ENCODE measurements around the gene GPR183.

Gene GPR183

DNA sequence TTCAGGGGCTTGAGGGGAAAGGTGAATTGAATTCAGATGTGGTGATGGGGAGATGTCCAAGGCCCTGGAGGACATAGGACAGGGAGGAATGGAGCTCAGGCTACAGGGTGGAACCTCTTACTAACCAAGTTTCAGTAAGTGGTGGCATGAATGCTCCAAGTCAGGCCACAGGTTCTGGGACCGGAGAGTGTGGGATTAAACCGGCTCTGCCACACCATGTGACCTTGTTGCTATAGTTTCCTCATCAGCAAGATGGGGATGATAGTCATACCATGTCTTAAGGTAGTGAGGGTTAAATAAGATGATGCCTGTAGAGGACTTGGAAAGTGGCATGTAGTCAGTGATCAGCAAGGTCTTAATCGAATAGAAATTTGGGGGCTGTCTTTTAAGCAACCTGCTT is 16.3 kb downstream of the GPR183 start:
- DNase-seq: no peak

DNA sequence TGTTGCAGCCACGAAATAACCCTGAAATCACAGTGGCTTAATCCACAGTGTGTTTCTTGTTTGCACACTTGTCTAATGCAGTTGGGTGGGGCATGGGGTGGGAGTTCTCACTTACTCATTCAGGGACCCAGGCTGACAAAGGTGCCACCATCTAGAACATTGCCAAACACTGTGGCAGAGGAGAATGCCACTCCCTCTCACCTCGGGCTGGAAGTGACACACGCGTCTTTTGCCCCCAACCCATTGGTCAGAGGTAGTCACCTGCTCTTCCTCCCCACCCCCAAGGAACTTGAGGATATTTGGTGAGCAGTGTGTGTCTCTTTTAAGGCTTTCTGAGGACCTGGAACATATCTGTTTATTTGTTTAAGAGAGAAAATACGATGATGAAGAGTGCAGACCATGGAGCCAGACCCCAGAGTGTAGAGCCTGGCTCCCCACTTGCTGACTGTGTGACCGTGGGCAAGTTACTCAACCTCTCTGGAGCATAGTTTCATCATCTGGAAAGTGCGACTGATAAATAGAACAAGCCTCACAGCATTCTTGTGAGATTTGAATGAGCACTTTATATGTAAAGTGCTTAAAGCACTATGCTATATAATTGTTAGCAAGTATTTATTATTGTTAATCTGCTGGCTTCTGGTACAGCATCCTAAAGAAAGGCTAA is 17.4 kb downstream of the GPR183 start:
- peak; percentile 32 to 45 for DNase-seq

DNA sequence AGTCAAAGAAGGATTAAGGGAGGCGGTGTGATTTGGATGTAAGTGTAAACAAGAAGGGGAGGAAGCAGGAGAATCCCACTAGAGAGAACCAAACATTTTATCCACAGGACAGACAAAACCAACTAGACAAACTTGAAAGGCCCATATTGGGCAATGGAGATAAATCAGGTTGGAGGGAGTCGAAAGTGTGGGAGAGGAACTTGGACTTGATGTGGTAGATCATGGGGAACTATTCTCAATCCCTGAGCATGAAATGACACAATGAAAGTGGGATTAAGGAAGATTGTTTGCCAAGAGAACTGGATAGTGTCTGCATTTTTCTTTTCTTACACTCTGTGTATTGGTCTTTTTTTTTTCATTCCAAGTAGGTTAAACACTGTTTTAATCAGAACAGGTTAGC is 17.9 kb downstream of the GPR183 start:
- DNase-seq: no peak

DNA sequence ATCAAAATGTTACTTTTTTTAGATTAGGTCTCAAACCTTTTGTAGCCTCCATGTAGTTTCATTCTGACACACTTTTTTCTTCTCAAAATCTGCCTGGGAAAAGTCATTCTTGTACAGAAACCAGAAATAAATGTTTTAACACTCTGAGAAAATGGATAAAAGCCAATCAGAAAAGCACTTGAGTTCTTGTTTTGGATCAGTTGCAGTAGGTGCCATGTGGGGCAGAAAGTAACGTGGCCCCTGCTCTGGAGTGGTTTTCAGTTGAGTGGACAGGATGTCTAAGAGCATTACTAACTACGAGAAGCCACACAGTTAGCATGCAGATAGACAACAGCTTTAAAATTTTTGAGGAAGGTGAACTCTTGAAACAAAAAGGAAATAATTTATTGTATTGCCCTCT is 19.1 kb downstream of the GPR183 start:
- DNase-seq: no peak

GRCh38 chr13:99287551-99287950 is 19.6 kb downstream of the GPR183 start:
- no peak for DNase-seq

DNA sequence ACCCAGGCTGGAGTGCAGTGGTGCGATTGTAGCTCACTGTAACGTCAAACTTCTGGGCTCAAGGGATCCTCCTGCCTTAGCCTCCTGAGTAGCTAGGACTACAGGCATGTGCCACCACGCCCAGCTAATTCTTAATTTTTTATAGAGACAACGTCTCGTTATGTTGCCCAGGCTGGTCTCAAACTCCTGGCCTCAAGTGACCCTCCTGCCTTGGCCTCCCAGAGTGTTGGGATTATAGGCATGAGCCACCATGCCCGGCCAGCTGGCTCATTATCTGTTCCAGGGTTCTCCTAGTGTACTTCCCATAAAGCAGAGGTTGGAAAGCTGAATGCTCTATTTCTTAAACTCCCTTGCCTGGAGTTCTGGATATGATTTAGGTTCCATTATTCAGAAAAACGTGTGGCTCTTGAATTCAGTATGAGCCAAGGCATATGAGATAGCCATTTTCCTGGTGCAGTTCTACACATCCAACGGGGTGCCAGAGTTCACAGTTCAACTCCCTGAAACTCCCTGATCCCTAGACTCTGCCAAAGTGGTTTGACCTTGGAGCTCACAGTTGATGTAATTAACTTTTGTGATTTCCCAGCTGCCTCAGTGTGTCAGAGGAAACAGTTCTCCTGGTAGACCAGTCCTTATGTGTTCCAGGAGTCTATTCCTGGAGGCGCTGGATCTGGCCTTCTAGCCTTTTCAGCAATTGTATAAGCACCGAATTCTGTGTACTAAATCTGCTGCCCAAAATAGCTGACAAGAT is 21.6 kb downstream of the GPR183 start:
- no peak for DNase-seq

GRCh38 chr13:99282264-99283231 is 24.7 kb downstream of the GPR183 start:
- DNase-seq: no peak

DNA sequence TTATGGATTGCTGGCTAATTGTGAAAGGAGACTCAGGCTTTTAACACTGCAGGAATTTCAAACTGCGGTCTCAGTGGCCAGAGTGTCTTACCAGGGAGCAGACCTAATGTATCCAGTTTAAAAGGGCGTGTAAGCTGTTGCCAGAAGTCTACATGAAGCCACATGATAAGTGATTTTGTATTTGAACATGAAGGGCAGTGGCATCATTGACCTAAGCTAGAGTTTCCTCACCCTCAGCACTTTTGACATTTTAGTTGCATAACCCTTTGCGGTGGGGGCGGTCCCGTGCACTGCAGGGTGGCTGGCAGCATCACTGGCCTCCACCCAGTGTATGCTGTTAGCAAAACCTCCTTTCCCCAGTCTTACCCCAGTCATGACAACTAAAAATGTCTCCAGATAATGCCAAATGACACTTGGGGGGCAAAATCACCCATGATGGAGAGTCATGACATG is 25.4 kb downstream of the GPR183 start:
- DNase-seq: peak; percentile 51 to 54

DNA sequence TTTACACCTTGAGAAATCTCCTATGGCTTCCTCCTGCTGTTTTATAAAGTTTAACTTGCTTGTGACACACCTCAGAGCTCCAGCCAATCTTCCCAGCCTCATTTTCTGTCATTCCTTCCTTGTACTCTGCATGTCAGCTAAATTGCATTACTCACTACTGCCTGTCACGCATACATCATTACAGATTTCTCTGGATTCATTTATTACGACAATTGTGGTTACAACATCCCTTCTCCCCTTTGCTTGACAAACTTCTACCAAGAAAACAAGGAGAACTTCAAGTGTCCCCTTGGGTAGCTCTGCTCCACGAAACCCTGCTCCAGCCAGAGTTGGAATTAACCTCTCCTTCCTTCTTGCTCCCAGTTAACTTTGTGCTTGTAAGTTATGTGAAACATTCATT is 27.0 kb downstream of the GPR183 start:
- no peak for DNase-seq

- no peak for DNase-seq
Observed at GRCh38 chr13:99279637-99280036, 27.6 kb downstream of the GPR183 start.

DNA sequence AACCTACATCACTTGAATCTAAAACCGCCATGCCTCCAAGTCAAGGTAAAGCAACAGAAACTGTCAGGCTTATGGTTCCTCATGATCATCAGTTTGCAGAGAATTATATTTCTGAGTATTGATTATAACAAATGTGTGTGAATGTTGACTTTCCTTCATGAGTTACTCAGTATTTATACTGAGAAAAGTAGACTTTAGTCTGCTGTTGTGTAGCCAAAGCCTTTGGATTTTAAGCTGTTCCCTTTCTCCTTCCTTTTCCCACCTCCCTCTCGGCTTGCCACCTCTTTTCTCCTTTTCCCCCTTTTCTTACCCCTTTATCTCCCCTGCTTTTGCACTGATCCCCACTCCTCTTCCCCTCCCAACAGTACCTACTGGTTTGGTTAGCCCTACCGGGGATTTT is 28.4 kb downstream of the GPR183 start:
- no peak for DNase-seq

- no peak for DNase-seq
Observed at GRCh38 chr13:99278200-99278599, 29.0 kb downstream of the GPR183 start.

DNA sequence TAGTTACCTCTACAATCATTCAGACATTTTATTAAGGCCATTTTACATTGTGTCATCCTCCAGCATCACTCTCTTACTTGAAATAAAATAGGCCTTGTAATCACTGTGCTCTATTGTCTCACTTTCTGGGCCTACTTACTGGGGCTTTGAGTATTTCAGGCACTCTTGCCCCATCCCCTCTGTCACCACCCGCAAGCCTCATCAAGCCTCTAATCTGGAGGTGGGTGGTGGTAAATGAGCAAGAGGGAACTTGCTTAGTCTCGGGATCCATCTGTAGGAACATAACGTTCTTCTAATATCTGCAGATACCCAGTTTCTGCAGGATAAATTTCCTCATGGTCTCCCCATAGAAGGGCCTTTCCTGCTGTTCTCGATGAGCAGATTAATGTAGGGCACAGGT is 29.6 kb downstream of the GPR183 start:
- no peak for DNase-seq

DNA sequence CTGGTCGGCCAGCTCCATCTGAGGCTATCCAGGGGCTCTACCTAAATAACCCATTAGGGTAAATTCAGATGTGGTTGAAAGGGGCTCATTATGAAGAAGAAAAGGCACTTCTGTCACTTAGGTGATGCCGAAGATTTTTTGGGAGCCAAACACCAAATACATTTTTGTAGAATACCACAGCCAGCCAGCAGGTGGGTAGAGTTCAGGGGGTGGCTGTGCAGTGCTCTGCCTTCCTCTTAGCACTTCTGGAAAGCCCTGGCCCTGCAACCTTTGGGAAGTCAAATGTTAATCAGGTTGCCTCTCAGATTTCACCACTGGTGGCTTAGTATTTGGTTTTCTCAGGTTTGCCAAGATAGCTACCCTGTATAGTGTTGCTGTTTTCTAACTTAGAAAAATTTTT is 30.5 kb downstream of the GPR183 start:
- DNase-seq: no peak

DNA sequence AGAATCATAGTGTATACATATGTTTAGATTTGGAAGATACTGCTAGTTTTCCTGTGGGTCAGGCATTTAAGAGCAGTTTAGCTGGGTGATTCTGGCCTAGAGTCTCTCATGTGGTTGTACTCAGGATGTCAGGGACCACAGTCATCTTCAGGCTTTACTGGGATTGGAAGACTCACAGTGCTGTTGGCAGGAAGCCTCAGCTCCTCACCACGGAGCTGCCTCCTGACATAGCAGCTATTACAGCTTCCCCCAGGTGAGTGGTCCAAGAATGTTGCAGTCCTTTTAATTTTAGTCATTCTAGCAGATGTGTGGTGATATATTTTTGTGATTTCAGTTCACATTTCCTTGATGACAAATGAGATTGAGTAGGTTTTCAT is 32.1 kb downstream of the GPR183 start:
- no peak for DNase-seq

DNA sequence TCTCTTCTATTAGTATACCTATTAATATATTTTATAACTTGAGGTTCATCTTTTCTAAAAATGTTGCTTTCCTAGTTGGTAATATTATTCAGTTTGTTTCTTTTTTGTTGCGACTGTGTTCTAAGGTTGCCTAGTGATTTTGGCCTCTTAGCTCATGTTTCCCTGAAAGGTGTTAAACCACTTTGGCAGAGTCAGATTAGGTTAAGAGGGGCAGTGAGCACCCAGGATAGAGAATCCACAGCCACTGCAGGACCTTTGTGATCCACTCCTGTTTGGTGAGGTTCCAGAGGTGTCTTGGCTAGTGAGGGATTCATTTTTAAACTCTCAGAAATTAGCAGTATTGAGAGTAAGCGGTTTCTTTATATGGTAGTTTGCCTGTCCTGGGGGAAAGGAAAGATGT is 34.1 kb downstream of the GPR183 start:
- no peak for DNase-seq

GRCh38 chr13:99272481-99272880 is 34.7 kb downstream of the GPR183 start:
- DNase-seq: no peak

DNA sequence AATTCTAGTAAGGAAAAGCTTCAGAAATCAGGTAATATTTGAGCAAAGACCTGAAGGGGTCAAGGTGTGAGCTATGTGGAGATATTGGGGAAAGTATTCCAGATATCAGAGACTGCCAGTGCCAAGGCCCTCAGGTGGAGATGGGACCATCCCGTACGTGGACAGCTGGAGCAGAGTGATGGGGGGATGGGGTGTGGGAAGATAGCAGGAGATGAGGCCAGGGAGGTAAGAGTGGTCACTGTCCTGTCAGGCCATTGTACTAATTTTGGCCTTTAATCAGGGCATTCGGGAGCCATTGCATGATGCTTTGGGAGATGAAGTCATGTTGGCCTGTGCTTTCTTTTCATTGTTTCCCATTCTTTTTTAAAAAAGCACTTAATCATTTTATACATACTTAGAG is 36.0 kb downstream of the GPR183 start:
- no peak for DNase-seq

DNA sequence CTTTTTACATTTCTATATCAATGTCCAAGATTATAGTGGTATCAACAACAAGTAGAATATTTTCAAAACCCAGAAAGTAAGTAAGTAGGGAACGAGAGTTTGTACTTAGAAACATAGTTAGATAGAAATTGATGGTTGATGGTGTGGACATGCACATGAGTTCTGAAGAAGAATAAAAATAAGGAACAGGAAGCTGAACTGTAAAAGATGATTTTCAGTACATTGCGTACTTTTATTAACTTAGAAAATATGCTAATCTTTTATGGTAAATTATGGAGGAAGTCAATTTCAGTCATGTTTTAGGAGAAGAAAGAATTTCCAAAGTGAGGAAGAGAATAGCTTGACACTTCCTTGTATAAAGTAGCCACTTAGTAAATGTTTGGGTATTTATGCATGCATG is 36.7 kb downstream of the GPR183 start:
- DNase-seq: no peak

GRCh38 chr13:99269627-99270241 is 37.5 kb downstream of the GPR183 start:
- peak; percentile 31 to 32 for DNase-seq

GRCh38 chr13:99268822-99269221 is 38.4 kb downstream of the GPR183 start:
- no peak for DNase-seq

- DNase-seq: no peak
Observed at GRCh38 chr13:99267927-99268326, 39.3 kb downstream of the GPR183 start.

DNA sequence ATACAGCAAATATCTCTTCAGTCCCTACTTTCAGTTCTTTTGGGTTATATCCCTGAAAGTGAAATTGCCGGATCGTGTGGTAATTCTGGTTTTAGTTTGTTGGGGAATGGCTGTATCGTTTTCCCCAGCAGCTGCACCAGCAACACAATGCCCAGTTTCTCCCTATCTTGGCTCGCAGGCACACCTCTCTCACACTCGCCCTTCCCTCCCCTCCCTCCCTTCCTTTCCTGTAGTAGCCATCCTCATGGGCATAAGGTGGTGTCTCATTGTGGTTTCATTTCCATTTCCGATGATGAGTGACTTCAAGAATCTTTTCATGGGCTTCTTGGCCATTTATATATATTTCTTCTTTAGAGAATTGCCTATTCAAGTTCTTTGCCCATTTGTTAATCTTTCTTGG is 40.4 kb downstream of the GPR183 start:
- DNase-seq: no peak

All from activated CD4-positive, alpha-beta T cell treated with anti-CD3 and anti-CD28 coated beads for 4 hours (primary cell).